ENCODE results near the gene RAB40C.

The RAB40C gene

GRCh38 chr16:559411-560203, 30.3 kb upstream of the RAB40C start:
- no peak for DNase-seq

GRCh38 chr16:560204-560700, 29.6 kb upstream of the RAB40C start, which contains the start of gene PRR35:
TSS of gene PRR35 (plus strand) at chr16:560394. CDS start at chr16:563295, 2,901 bp downstream.
- no peak for DNase-seq

- no peak for DNase-seq
Measured at GRCh38 chr16:560701-561412, 29.0 kb upstream of the RAB40C start.

GRCh38 chr16:561413-561794, 28.5 kb upstream of the RAB40C start:
- no peak for DNase-seq

- no peak for DNase-seq
Measured at GRCh38 chr16:561957-562938, 27.6 kb upstream of the RAB40C start.

GRCh38 chr16:563072-563644, 26.7 kb upstream of the RAB40C start:
- DNase-seq: no peak

GRCh38 chr16:564690-565418, 25.0 kb upstream of the RAB40C start:
- DNase-seq: no peak

GRCh38 chr16:565419-566330, 24.2 kb upstream of the RAB40C start:
- DNase-seq: no peak

GRCh38 chr16:566475-567372, 23.1 kb upstream of the RAB40C start, which contains the start of gene NHLRC4:
TSS of gene NHLRC4 (plus strand) at chr16:567005. CDS start at chr16:568048, 1,043 bp downstream.
- no peak for DNase-seq

- no peak for DNase-seq
Measured at GRCh38 chr16:567373-568256, 22.3 kb upstream of the RAB40C start.

- no peak for DNase-seq
Measured at GRCh38 chr16:568401-569258, 21.2 kb upstream of the RAB40C start.

GRCh38 chr16:569445-570254, 20.2 kb upstream of the RAB40C start, which contains the start of gene PIGQ:
TSS of gene PIGQ (plus strand) at chr16:569968. CDS start at chr16:574075, 4,107 bp downstream.
- DNase-seq: peak; percentile 53

GRCh38 chr16:572865-573650, 16.8 kb upstream of the RAB40C start:
- DNase-seq: no peak

GRCh38 chr16:574021-574760, 15.7 kb upstream of the RAB40C start:
- DNase-seq: no peak

All from activated gamma-delta T cell (primary cell).